A549 (cell line): ENCODE results near the gene LCN15.

Experiments used
- EP300 ChIP-seq, 2 experiments: fragments of >200 bp; sonication (Bioruptor Twin); formaldehyde crosslinking; IDR thresholded peaks; 2 replicates in 1 of 2; 3 replicates in 1 of 2; pipeline ENCODE4 v1.6.1; 2016 to 2017
- ESRRA ChIP-seq: fragments of 150-350 bp; IDR thresholded peaks from 2 replicates; pipeline ENCODE4 v1.6.1; 2014; ENCODE audit warnings: mild to moderate bottlenecking, low read length, borderline replicate concordance
- RAD21 ChIP-seq, 2 experiments: fragments of >200 bp in 1 of 2; sonication (Bioruptor Twin) in 1 of 2; formaldehyde crosslinking in 1 of 2; IDR thresholded peaks in 1 of 2; conservative IDR thresholded peaks in 1 of 2; 2 replicates in 1 of 2; 3 replicates in 1 of 2; pipeline ENCODE4 v1.6.1; 2012 to 2018; ENCODE audit warnings: inconsistent platforms in 1 of 2
- RFX5 ChIP-seq: fragments of 450-650 bp; IDR thresholded peaks from 2 replicates; pipeline ENCODE4 v1.7.1; 2014; ENCODE audit warnings: antibody characterized with exemption, mild to moderate bottlenecking, moderate library complexity
- TF ChIP-seq, protein P1 (sequence below): fragments of >200 bp; sonication (Bioruptor Twin); formaldehyde crosslinking; IDR thresholded peaks from 3 replicates; pipeline ENCODE4 v1.5.1; 2016
- TF ChIP-seq, protein P2 (sequence below): IDR thresholded peaks from 2 replicates; pipeline ENCODE4 v1.6.1; 2012

DNA sequence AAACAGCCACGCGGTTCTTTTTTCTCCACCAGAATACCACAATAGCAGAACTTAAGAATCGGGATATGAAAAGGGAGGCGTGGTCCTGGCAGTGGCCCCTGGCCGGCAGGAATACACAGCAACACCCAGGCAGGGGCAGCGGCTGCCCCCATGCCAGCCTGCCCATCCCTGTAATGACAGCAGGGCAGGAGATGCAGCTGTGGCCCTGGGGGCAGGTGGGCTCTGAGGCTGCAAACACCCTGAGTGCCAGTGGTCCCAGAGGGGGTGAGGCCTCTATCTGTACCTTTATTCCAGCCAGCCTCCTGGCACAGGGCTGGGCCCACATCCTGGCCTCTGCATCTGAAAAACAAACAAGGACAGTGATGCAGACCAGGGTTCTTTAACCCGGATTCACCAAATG, 39.5 kb downstream of the LCN15 start:
- TF ChIP-seq, protein P1, sequence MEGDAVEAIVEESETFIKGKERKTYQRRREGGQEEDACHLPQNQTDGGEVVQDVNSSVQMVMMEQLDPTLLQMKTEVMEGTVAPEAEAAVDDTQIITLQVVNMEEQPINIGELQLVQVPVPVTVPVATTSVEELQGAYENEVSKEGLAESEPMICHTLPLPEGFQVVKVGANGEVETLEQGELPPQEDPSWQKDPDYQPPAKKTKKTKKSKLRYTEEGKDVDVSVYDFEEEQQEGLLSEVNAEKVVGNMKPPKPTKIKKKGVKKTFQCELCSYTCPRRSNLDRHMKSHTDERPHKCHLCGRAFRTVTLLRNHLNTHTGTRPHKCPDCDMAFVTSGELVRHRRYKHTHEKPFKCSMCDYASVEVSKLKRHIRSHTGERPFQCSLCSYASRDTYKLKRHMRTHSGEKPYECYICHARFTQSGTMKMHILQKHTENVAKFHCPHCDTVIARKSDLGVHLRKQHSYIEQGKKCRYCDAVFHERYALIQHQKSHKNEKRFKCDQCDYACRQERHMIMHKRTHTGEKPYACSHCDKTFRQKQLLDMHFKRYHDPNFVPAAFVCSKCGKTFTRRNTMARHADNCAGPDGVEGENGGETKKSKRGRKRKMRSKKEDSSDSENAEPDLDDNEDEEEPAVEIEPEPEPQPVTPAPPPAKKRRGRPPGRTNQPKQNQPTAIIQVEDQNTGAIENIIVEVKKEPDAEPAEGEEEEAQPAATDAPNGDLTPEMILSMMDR = no peak
- TF ChIP-seq, protein P2, sequence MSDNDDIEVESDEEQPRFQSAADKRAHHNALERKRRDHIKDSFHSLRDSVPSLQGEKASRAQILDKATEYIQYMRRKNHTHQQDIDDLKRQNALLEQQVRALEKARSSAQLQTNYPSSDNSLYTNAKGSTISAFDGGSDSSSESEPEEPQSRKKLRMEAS = no peak
- TF ChIP-seq RAD21 (conservative IDR thresholded peaks at IDR 0.05 in 1 of 2, IDR thresholded peaks at IDR 0.05 in 1 of 2) (no peak), RFX5 (no peak), EP300 (IDR thresholded peaks at IDR 0.05) (no peak), ESRRA (no peak)
